ENCODE results near the gene KCNS1.
"Not testable (repeated sequence)": the region's sequence is repeated elsewhere in the genome, so short reads cannot be mapped to it uniquely, and the experiment has no call there.

The KCNS1 gene, protein sequence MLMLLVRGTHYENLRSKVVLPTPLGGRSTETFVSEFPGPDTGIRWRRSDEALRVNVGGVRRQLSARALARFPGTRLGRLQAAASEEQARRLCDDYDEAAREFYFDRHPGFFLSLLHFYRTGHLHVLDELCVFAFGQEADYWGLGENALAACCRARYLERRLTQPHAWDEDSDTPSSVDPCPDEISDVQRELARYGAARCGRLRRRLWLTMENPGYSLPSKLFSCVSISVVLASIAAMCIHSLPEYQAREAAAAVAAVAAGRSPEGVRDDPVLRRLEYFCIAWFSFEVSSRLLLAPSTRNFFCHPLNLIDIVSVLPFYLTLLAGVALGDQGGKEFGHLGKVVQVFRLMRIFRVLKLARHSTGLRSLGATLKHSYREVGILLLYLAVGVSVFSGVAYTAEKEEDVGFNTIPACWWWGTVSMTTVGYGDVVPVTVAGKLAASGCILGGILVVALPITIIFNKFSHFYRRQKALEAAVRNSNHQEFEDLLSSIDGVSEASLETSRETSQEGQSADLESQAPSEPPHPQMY

DNA sequence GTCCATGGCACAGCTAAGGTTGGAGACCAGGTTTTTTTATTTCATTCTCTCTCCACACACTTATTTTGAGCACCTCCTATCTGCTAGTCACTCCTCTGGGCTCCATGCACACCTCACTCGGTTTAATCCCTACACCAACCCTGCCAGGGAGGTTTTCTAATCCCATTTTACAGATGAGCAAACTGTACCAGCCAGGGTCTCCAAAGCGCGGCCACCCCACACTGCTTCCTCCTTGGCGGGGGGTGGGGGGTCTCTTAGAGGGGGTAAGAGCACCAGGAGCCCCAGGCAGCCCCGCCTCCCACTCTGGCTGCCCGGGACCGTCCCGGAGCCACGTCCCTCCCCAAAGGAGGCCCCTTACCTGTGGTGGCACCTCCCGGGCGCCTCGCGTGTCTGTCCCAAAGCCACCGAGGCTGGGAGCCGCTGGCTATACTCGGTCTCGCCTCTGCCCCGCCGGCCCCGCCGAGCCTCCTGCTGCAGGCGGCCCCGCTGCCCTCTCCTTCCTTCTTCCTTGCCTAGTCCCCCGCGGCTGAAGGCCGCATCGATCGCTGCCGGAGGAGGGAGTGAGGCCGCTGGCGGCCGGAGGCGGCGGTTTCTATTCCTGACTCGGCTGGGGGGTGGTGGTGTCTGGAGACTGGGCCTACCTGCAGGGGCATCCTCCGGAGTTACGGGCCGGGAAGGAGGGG is at the start of gene KCNS1:
Gene KCNS1, minus strand, starts transcription at position 565 of the 683 bp plus-strand sequence. CDS start 1,891 bp downstream, outside the sequence.
- no peak for DNase-seq (ENCODE audit: extremely low read depth in 1 of 2, low read depth in 1 of 2)

DNA sequence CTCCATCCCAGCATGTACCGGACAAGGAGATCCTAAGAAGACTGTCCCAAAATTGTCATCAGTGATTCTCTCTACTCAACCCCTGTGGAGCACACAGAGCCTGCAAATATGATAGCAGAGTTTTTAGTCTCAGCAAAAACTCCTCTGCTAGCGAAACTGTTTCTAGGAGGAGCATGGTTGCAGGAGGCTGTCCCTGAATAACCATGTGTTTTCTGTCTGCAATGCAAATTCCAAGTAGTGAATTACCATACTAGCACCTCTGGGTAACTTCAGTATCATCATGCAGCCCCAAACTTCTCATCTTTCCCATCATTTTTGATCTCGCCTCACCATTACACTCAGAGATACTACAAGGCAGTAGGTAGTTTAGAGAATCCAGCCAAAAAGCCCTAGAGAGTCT is 48.1 kb upstream of the KCNS1 start:
- no peak for DNase-seq (ENCODE audit: extremely low read depth in 1 of 2, low read depth in 1 of 2)

DNA sequence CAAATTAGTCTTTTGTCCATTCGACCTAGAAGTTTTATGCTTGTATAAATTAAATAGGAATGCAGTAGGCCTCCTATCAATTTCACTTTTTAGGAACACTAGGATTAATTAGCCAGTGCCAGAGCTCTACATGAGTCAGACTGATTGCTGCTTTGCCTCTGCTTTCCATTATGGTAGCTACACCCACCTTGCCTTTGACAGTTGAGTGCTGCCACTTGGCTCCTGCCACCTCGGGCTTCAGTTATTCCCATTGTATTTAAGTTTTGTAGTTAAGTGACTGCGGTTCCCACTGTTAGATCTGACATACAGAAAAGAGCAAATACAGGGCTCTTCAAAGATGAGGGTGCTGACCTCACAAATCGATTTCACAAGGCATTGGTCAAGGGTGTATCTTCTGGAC is 39.9 kb upstream of the KCNS1 start:
- no peak for DNase-seq (ENCODE audit: extremely low read depth in 1 of 2, low read depth in 1 of 2)

- not testable (repeated sequence) for DNase-seq (ENCODE audit: extremely low read depth in 1 of 2, low read depth in 1 of 2)
Observed at GRCh38 chr20:45139733-45140375, 38.9 kb upstream of the KCNS1 start.

DNA sequence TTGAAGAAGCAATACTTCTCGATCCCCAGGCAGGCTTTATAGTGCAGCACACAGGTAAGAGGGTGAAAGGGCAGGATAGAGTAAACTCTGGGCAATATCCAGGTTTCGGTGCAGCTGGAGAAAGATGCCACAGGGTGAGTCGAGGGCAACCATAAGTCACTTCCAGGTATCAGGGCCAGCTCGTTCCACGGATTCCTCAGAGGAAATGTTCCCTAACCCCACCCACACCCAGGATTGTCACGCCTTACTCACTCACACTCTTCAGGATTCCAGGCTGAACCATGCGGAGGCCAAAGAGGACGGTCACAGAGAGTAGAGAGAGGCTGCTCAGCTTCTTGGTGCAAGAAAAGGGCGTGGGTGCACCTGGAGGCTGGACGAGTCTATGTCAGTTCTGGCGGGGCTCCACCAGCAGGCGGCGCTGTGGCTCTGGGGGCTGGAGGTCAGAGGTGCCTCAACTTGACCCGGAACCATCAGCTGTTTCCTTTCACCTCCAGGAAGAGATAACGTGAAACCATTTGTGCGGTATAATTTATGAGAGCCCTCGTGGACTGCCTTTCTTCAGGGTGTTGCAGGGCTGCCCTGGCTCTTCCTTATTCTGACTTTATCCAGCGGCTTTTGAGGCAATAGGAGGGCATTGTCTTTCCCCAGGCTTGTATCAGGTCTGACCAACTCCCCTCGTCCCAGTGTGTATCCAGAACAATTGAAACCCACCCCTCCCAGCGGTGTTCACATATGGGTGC is 37.8 kb upstream of the KCNS1 start:
- DNase-seq (ENCODE audit: extremely low read depth in 1 of 2, low read depth in 1 of 2) = peak; percentile 41 to 71

GRCh38 chr20:45136911-45137310 is 36.0 kb upstream of the KCNS1 start:
- DNase-seq (ENCODE audit: extremely low read depth in 1 of 2, low read depth in 1 of 2) = no peak

- no peak for DNase-seq (ENCODE audit: extremely low read depth in 1 of 2, low read depth in 1 of 2)
Observed at GRCh38 chr20:45128099-45128498, 27.2 kb upstream of the KCNS1 start.

- DNase-seq (ENCODE audit: extremely low read depth in 1 of 2, low read depth in 1 of 2) = no peak
Observed at GRCh38 chr20:45124365-45124764, 23.4 kb upstream of the KCNS1 start, which contains the start of gene WFDC12. Gene WFDC12 (minus strand): TSS chr20:45124465. CDS start chr20:45124447, 18 bp downstream.

- DNase-seq (ENCODE audit: extremely low read depth in 1 of 2, low read depth in 1 of 2) = no peak
Observed at GRCh38 chr20:45121388-45121787, 20.5 kb upstream of the KCNS1 start.

GRCh38 chr20:45119556-45120266 is 18.8 kb upstream of the KCNS1 start:
- DNase-seq (ENCODE audit: extremely low read depth in 1 of 2, low read depth in 1 of 2) = no peak

DNA sequence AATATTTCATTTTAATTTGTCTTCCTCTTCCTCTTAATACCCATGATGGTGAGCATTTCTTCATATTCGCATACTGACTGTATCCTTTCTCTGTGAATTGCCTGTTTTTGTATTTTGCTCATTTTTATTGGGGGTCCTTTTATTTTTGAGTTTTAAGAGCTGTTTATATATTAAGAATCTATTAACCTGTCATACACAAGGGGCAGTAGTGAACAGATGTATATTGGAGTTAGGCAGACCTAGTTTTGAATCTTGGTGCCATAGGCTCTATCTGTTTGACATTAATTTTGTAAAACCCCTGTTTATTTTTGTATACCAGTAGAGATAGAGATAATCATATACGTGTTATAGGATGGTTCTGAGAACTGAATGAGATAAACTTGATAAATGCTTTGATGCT is 17.1 kb upstream of the KCNS1 start:
- no peak for DNase-seq (ENCODE audit: extremely low read depth in 1 of 2, low read depth in 1 of 2)

GRCh38 chr20:45117581-45117980 is 16.7 kb upstream of the KCNS1 start:
- no peak for DNase-seq (ENCODE audit: extremely low read depth in 1 of 2, low read depth in 1 of 2)

DNA sequence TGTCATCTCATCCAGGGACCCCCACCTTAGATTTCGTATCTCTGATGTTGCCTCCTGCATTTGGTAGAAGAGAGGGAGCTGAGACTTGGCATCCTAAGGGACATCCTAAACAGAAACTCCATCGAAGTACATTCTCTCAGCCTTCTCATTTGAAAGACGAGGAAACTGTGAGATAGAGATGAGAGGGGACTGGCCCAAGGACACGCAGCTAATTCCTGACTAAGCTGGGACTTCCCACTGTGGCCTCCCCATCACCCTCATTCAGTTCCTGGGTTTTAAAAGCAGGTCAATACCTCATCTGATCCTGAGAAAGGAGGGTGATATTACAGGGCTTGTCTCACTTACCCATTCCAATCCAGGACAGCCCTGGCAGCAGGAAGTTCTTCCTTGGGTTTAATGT is 14.9 kb upstream of the KCNS1 start:
- no peak for DNase-seq (ENCODE audit: extremely low read depth in 1 of 2, low read depth in 1 of 2)

GRCh38 chr20:45115386-45115774 is 14.5 kb upstream of the KCNS1 start:
- no peak for DNase-seq (ENCODE audit: extremely low read depth in 1 of 2, low read depth in 1 of 2)

DNA sequence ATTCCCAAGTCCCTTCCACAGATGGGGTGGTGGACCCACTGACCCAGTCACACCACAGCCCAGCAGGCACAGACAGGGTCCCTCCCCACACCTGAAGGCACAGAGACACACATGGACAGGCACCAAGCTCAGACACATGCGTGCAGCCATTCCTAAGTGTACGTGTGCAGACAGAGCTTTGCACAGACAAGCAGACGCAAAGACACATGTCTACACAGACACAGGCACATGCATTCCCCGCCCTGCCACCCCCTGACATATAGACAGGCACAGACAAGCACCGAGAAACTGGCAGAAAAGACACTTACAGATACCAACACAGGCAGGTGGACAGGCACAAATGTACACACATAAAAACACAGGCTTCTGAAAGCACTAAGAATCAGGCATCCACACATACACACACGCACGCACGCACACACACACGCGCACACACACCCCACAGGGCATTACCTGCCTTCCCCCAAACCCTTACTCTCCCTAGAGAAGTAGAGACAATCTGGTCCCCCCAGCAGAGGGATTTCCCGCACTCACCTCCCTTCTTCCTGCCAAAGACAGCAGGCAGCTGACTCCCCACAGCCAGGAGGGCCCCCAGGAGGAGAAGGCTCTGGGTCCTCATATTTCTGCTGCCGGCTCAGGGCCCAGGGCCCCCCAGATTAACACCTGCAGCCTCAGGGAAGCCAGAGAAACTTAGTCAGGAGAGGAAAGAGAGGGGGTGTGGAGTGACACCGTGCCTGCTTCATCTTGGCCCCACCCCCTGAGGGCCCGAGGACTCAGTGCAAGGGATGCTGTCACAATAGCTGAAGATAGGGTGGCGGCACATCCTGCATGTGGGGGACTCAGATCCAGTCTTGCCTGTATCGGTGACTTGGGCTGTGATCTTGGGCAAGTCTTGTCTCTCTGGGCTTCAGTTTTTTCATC is 13.8 kb upstream of the KCNS1 start, which contains the start of gene WFDC5:
Gene WFDC5, minus strand, starts transcription at position 710 of the 921 bp plus-strand sequence. Its CDS starts 91 bp downstream, at position 619.
- DNase-seq (ENCODE audit: extremely low read depth in 1 of 2, low read depth in 1 of 2) = no peak

DNA sequence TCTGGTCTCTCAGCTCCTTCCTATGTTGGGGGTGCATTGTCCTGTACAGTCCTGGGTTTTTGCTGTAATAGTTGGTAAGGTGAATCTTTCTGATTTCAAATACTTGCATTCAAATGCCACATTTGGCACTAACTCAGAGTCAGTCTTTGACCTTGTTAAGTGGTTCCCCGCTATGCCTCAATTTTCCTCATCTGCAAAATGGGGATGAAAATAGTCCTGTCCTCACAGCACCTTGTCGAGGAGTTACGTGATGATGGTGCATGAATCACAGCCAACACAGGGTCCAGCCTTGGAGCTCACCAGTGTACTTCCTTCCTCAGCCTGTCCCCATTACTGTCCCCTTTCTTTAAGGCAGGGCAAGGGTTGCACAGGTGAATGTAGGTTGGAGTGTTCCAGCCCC is 12.9 kb upstream of the KCNS1 start:
- DNase-seq (ENCODE audit: extremely low read depth in 1 of 2, low read depth in 1 of 2) = no peak

GRCh38 chr20:45112754-45113153 is 11.8 kb upstream of the KCNS1 start:
- DNase-seq (ENCODE audit: extremely low read depth in 1 of 2, low read depth in 1 of 2) = no peak

GRCh38 chr20:45111799-45112471 is 11.0 kb upstream of the KCNS1 start:
- DNase-seq (ENCODE audit: extremely low read depth in 1 of 2, low read depth in 1 of 2) = no peak

Measured in stimulated activated CD8-positive, alpha-beta memory T cell treated with anti-CD3 and anti-CD28 coated beads, Interleukin-7, amount 100 ng/mL, for 48 hours (primary cell).